ENCODE results near the gene MSLN.

- TF ChIP-seq, protein P1, sequence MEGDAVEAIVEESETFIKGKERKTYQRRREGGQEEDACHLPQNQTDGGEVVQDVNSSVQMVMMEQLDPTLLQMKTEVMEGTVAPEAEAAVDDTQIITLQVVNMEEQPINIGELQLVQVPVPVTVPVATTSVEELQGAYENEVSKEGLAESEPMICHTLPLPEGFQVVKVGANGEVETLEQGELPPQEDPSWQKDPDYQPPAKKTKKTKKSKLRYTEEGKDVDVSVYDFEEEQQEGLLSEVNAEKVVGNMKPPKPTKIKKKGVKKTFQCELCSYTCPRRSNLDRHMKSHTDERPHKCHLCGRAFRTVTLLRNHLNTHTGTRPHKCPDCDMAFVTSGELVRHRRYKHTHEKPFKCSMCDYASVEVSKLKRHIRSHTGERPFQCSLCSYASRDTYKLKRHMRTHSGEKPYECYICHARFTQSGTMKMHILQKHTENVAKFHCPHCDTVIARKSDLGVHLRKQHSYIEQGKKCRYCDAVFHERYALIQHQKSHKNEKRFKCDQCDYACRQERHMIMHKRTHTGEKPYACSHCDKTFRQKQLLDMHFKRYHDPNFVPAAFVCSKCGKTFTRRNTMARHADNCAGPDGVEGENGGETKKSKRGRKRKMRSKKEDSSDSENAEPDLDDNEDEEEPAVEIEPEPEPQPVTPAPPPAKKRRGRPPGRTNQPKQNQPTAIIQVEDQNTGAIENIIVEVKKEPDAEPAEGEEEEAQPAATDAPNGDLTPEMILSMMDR (IDR thresholded peaks at IDR 0.05; ENCODE audit: borderline replicate concordance, extremely low read depth, low read length, poor library complexity, severe bottlenecking): no peak
- no peak for TF ChIP-seq EZH2 (IDR thresholded peaks at IDR 0.05; ENCODE audit: borderline replicate concordance, low read depth, low read length, severe bottlenecking)
These were observed 17.3 kb downstream of the MSLN start for GRCh38 chr16:777826-778225.
